Kidney (tissue), 22 donors: ENCODE data around the gene PALM3. TPM values are rescaled to one million over a fixed set of nuclear protein-coding genes. Genes with fewer than 3 reads are reported as not detected.

Experiments used
- DNase-seq, 5 donors: peaks; one replicate each; pipeline ENCODE4 v3.0.0-alpha.2; 2013 to 2020
- FAIRE-seq: peaks from 2 replicates; lab custom pipeline; 2012; peaks lifted over from hg19 to GRCh38; lab: Jason Lieb, UNC
- H3K27ac ChIP-seq, 2 donors: one replicate each; pipeline ENCODE4 v1.7.0; 2013; ENCODE audit warnings: low read depth in 2 of 2, low read length in 2 of 2, inconsistent platforms in 1 of 2
- H3K27me3 ChIP-seq: one replicate; pipeline ENCODE4 v1.7.1; 2013; ENCODE audit warnings: low read length, inconsistent platforms; ENCODE audit not compliant: control insufficient read depth, insufficient read depth
- H3K36me3 ChIP-seq, 3 donors: one replicate each; pipeline versions ENCODE4 v1.7.0 to v1.7.1; 2013; ENCODE audit warnings: low read length in 3 of 3, control low read depth in 1 of 3, inconsistent platforms in 1 of 3; ENCODE audit not compliant: insufficient read depth in 3 of 3, control insufficient read depth in 2 of 3
- H3K4me1 ChIP-seq, 3 donors: one replicate each; pipeline versions ENCODE4 v1.7.0 to v1.7.1; 2013; ENCODE audit warnings: low read length in 3 of 3, inconsistent platforms in 1 of 3, low read depth in 1 of 3; ENCODE audit not compliant: control insufficient read depth in 2 of 3, insufficient read depth in 2 of 3
- H3K4me3 ChIP-seq, 3 donors: one replicate each; pipeline versions ENCODE4 v1.7.0 to v1.8.1; 2013; ENCODE audit warnings: low read length in 3 of 3, control low read depth in 1 of 3, inconsistent platforms in 1 of 3
- H3K9ac ChIP-seq, 3 donors: one replicate each; pipeline versions ENCODE4 v1.7.0 to v1.7.1; 2013; ENCODE audit warnings: low read length in 3 of 3, control low read depth in 1 of 3, inconsistent platforms in 1 of 3
- H3K9me3 ChIP-seq, 3 donors: one replicate each; pipeline versions ENCODE4 v1.7.0 to v1.7.1; 2013; ENCODE audit warnings: low read length in 3 of 3, control low read depth in 1 of 3, inconsistent platforms in 1 of 3; ENCODE audit not compliant: control insufficient read depth in 2 of 3, insufficient read depth in 1 of 3
- CTCF ChIP-seq: IDR thresholded peaks from 3 replicates; pipeline ENCODE4 v1.5.1; 2012; ENCODE audit warnings: mild to moderate bottlenecking, moderate library complexity, borderline replicate concordance; ENCODE audit not compliant: insufficient read depth; ENCODE audit errors: extremely low read depth
- intact Hi-C: fragments of 100-400 bp; cut with DNase I; formaldehyde crosslinking; loops from one replicate; pipeline ENCODE4 v1.11.1; 2022
- long read RNA-seq, 10 donors: library from polyadenylated mRNA in 1 of 10; unstranded in 1 of 10; transcript quantifications; one replicate each; pipeline ENCODE4 v2.0.0 and lab custom pipeline, GENCODE V29; 2021 to 2026
- polyA plus RNA-seq: library from polyadenylated mRNA; stranded (reverse); fragments of 350-450 nt; fragmentation: Illumina TruSeq; extraction: RNeasy Lipid Tissue Mini Kit (QIAGEN cat#74804); gene quantifications from one replicate; pipeline ENCODE4 v1.2.3, GENCODE V29; 2014; ENCODE audit warnings: low read depth, low replicate concordance; ENCODE audit not compliant: insufficient read depth
- total RNA-seq: library from RNA; stranded (reverse); fragmentation: NEBNext Ultra II Directional; extraction: Animal tissue kit (Norgen Biotek cat#: 25700); gene quantifications from one replicate; pipeline ENCODE4 v1.2.1, GENCODE V29; 2021
- donor health status: control.
- donor health status: control.
- donor health status: control.
- donor health status: control.
- donor health status: control.
- donor health status: DM: yes; HTN: yes; CAD: no.
- donor health status: Normal renal cell carcinoma (clear cell type).

Gene PALM3
- total RNA-seq (19.4 TPM), polyA plus RNA-seq (45.8 TPM)
- long read RNA-seq, donor 1, partial matches to known transcripts = 0 of 3 reads
- long read RNA-seq, donor 1, other reads (novel, unspliced or antisense) = 0 of 3 reads
- long read RNA-seq, donor 2, partial matches to known transcripts = 0 of 2 reads
- long read RNA-seq, donor 2, other reads (novel, unspliced or antisense) = 0 of 2 reads
- long read RNA-seq, donor 3 = 0 reads
- long read RNA-seq, donor 4, partial matches to known transcripts = 0 of 3 reads
- long read RNA-seq, donor 4, other reads (novel, unspliced or antisense) = 0 of 3 reads
- long read RNA-seq, donor 5 = 0 reads
- long read RNA-seq, donor 6 = 0 reads
- long read RNA-seq, donor 7, partial matches to known transcripts = 0 of 16 reads
- long read RNA-seq, donor 7, other reads (novel, unspliced or antisense) = 14 of 16 reads
- long read RNA-seq, donor 8 = 0 reads
- long read RNA-seq, donor 9, partial matches to known transcripts = 0 of 2 reads
- long read RNA-seq, donor 9, other reads (novel, unspliced or antisense) = 0 of 2 reads
- long read RNA-seq, donor 10, partial matches to known transcripts = 0 of 4 reads
- long read RNA-seq, donor 10, other reads (novel, unspliced or antisense) = 0 of 4 reads

GRCh38 chr19:14061751-14062557 lies at the start of gene PALM3:
Gene PALM3, minus strand, starts transcription at chr19:14062076. Its CDS starts 96 bp downstream, at chr19:14061980.
- TF ChIP-seq CTCF = peak; percentile 2
- peak within 1 kb of the TSS; percentile 36 to 68 (median 60) for H3K4me3 ChIP-seq
- FAIRE-seq = no peak

GRCh38 chr19:14111486-14111885 lies 49.6 kb upstream of the PALM3 start:
- no peak overlapping the region for H3K27ac ChIP-seq
- H3K4me1 ChIP-seq = peaks cover 0 to 32% (median 18%) of the 10 kb centered on the region in 3 donors
- intact Hi-C loops = no loop called here
- no peak overlapping the region for H3K4me3 ChIP-seq
- no peak for DNase-seq
- TF ChIP-seq CTCF = no peak
- FAIRE-seq = no peak
- no peaks in the 10 kb centered on the region for H3K27me3 ChIP-seq
- H3K36me3 ChIP-seq = peaks cover 0 to 2% (median 0%) of the 10 kb centered on the region in 3 donors
- H3K9me3 ChIP-seq = no peaks in the 10 kb centered on the region
- no peak overlapping the region for H3K9ac ChIP-seq

More at GRCh38 chr19:14061751-14062557, at the start of gene PALM3:
- intact Hi-C loops = no loop called here
- DNase-seq = peak; percentile 86 to 95 (median 88)
- no peaks in the 10 kb centered on the region for H3K36me3 ChIP-seq
- H3K4me1 ChIP-seq = peaks cover 0 to 14% (median 11%) of the 10 kb centered on the region in 3 donors
- no peaks in the 10 kb centered on the region for H3K9me3 ChIP-seq
- peak within 1 kb of the TSS; percentile 91 to 93 for H3K27ac ChIP-seq
- no peaks in the 10 kb centered on the region for H3K27me3 ChIP-seq
- peak within 1 kb of the TSS in 2 of 3 donors; percentile 32 to 77 for H3K9ac ChIP-seq

GRCh38 chr19:14110650-14111049 lies 48.8 kb upstream of the PALM3 start:
- TF ChIP-seq CTCF = no peak
- H3K27ac ChIP-seq = no peak overlapping the region
- FAIRE-seq (no peak), DNase-seq (no peak)
- no peak overlapping the region for H3K4me3 ChIP-seq
- no peaks in the 10 kb centered on the region for H3K9me3 ChIP-seq
- peaks cover 0 to 4% (median 2%) of the 10 kb centered on the region in 3 donors for H3K36me3 ChIP-seq
- peaks cover 0 to 24% (median 12%) of the 10 kb centered on the region in 3 donors for H3K4me1 ChIP-seq
- no peak overlapping the region for H3K9ac ChIP-seq
- no peaks in the 10 kb centered on the region for H3K27me3 ChIP-seq
- intact Hi-C loops = no loop called here
